ENCODE data around the gene RABEP1.
"Not testable (repeated sequence)": the region's sequence is repeated elsewhere in the genome, so short reads cannot be mapped to it uniquely, and the experiment has no call there.

The RABEP1 gene

DNA sequence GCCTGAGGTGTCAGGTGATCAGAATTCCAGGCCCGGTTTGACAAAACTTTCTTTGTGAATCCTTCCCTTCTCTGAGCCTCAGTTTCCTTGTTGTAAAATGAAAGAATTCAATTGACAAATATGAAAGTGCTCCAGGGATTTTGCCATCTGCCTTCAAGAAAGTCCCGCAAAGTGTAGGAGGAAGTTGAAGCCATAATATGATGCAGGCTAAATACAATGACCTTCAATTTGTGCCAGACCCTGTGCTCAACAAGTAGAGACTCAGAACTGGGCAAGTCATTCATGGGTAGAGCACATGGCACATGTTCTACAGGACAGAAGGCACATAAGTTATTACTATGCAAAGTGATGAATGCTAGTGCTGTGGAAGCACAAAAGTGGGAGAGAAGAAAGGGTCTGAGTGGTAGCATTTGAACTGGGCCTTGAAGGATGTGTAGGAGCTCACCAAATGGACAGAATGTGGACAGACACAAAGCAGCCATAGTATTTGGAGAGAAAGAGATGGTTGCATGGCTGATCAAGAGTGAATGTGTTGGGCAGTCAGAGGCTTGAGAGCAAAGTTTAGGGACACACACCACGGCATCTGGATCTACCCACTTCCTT lies 45.0 kb upstream of the RABEP1 start:
- no peaks in the 10 kb centered on the region for H3K27me3 ChIP-seq (ENCODE audit: insufficient read depth, poor library complexity, severe bottlenecking)
- H3K4me3 ChIP-seq (replicated peaks; ENCODE audit: insufficient read depth, low read length), result no peak overlapping the region
- TF ChIP-seq, protein P1, sequence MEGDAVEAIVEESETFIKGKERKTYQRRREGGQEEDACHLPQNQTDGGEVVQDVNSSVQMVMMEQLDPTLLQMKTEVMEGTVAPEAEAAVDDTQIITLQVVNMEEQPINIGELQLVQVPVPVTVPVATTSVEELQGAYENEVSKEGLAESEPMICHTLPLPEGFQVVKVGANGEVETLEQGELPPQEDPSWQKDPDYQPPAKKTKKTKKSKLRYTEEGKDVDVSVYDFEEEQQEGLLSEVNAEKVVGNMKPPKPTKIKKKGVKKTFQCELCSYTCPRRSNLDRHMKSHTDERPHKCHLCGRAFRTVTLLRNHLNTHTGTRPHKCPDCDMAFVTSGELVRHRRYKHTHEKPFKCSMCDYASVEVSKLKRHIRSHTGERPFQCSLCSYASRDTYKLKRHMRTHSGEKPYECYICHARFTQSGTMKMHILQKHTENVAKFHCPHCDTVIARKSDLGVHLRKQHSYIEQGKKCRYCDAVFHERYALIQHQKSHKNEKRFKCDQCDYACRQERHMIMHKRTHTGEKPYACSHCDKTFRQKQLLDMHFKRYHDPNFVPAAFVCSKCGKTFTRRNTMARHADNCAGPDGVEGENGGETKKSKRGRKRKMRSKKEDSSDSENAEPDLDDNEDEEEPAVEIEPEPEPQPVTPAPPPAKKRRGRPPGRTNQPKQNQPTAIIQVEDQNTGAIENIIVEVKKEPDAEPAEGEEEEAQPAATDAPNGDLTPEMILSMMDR (IDR thresholded peaks at IDR 0.05; ENCODE audit: insufficient read depth, low read length), result no peak
- TF ChIP-seq, protein P2, sequence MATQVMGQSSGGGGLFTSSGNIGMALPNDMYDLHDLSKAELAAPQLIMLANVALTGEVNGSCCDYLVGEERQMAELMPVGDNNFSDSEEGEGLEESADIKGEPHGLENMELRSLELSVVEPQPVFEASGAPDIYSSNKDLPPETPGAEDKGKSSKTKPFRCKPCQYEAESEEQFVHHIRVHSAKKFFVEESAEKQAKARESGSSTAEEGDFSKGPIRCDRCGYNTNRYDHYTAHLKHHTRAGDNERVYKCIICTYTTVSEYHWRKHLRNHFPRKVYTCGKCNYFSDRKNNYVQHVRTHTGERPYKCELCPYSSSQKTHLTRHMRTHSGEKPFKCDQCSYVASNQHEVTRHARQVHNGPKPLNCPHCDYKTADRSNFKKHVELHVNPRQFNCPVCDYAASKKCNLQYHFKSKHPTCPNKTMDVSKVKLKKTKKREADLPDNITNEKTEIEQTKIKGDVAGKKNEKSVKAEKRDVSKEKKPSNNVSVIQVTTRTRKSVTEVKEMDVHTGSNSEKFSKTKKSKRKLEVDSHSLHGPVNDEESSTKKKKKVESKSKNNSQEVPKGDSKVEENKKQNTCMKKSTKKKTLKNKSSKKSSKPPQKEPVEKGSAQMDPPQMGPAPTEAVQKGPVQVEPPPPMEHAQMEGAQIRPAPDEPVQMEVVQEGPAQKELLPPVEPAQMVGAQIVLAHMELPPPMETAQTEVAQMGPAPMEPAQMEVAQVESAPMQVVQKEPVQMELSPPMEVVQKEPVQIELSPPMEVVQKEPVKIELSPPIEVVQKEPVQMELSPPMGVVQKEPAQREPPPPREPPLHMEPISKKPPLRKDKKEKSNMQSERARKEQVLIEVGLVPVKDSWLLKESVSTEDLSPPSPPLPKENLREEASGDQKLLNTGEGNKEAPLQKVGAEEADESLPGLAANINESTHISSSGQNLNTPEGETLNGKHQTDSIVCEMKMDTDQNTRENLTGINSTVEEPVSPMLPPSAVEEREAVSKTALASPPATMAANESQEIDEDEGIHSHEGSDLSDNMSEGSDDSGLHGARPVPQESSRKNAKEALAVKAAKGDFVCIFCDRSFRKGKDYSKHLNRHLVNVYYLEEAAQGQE (IDR thresholded peaks at IDR 0.05; ENCODE audit: insufficient replicate concordance, low read depth), result no peak
- no peak for TF ChIP-seq POLR2AphosphoS5 (IDR thresholded peaks at IDR 0.05; ENCODE audit: low read depth)
- no peak for TF ChIP-seq GABPA (IDR thresholded peaks at IDR 0.05; ENCODE audit: low read depth)
- TF ChIP-seq SPI1 (IDR thresholded peaks at IDR 0.05; ENCODE audit: borderline replicate concordance, low read depth), result no peak
- H3K27ac ChIP-seq (replicated peaks), result no peak overlapping the region
- no peak for DNase-seq (ENCODE audit: low read depth in 1 of 2, low spot score in 1 of 2)

DNA sequence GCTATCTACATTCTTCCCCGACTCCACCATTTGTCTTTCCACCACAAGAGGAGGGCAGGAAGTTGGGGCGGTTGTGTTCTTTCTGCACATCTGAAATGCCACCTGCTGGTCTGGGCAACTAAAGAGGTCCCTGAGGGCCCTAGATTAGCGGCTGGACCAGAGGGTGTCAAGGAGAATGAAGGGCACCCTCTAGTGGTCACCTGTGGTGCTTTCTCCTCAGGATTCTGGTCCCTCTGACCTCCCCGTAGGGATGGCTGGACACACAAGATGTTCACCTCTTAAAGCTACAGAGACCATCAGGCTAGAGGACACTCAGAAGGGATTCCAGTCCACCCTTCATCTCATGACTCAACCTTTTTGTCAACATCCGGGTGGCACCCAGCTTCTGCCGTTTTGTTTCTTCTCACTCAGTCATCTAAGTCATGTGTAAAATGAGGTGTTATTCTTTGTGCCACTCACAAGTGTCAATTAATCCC lies 44.5 kb upstream of the RABEP1 start:
- DNase-seq (ENCODE audit: low read depth in 1 of 2, low spot score in 1 of 2), result peak in 1 of 2 experiments; percentile 58
- H3K4me3 ChIP-seq (replicated peaks; ENCODE audit: insufficient read depth, low read length), result no peak overlapping the region
- no peaks in the 10 kb centered on the region for H3K27me3 ChIP-seq (ENCODE audit: insufficient read depth, poor library complexity, severe bottlenecking)
- no peak overlapping the region for H3K27ac ChIP-seq (replicated peaks)
- no peak for TF ChIP-seq POLR2AphosphoS5 (IDR thresholded peaks at IDR 0.05; ENCODE audit: low read depth)
- TF ChIP-seq, protein P2 (IDR thresholded peaks at IDR 0.05; ENCODE audit: insufficient replicate concordance, low read depth), result no peak
- no peak for TF ChIP-seq SPI1 (IDR thresholded peaks at IDR 0.05; ENCODE audit: borderline replicate concordance, low read depth)
- TF ChIP-seq, protein P1 (IDR thresholded peaks at IDR 0.05; ENCODE audit: insufficient read depth, low read length), result peak; percentile 18
- no peak for TF ChIP-seq GABPA (IDR thresholded peaks at IDR 0.05; ENCODE audit: low read depth)

DNA sequence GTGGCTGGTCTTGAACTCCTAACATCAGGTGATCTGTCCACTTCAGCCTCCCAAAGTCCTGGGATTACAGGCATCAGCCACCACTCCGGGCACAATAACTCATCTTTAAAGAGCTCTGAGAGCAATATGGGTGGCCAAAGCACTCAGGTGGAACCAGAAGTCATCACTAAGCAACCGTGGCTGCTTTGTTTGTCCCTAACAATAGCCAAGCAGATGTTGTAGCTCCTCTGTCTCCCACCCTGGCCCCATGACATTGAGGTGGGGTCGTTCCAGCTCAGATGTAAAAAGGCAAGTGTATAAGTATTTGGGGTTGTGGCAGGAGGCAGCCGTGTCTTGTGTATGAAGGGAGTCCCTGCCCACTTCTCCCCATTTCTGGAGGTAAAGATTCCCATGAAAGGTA lies 43.8 kb upstream of the RABEP1 start:
- TF ChIP-seq POLR2AphosphoS5 (IDR thresholded peaks at IDR 0.05; ENCODE audit: low read depth), result no peak
- TF ChIP-seq, protein P1 (IDR thresholded peaks at IDR 0.05; ENCODE audit: insufficient read depth, low read length), result no peak
- TF ChIP-seq GABPA (IDR thresholded peaks at IDR 0.05; ENCODE audit: low read depth), result no peak
- TF ChIP-seq, protein P2 (IDR thresholded peaks at IDR 0.05; ENCODE audit: insufficient replicate concordance, low read depth), result no peak
- TF ChIP-seq SPI1 (IDR thresholded peaks at IDR 0.05; ENCODE audit: borderline replicate concordance, low read depth), result no peak
- no peak for DNase-seq (ENCODE audit: low read depth in 1 of 2, low spot score in 1 of 2)
- Histone ChIP-seq H3K27ac (replicated peaks) (no peak overlapping the region), H3K4me3 (replicated peaks; ENCODE audit: insufficient read depth, low read length) (no peak overlapping the region), H3K27me3 (ENCODE audit: insufficient read depth, poor library complexity, severe bottlenecking) (no peaks in the 10 kb centered on the region)

DNA sequence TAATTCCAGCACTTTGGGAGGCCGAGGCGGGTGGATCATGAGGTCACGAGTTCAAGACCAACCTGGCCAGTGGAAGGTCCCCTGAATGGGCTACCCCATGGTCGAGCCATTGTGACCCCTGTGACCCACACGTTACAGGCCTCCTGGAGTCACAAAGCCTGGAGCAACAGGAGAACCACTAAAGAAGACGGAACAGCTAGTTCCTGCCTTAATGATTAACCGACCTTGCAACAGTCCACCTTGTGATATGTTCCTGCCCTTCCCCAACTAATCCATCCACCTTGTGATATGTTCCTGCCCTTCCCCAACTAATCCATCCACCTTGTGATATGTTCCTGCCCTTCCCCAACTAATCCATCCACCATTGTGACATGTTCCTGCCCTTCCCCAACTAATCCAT lies 42.3 kb upstream of the RABEP1 start:
- not testable (repeated sequence) for H3K4me3 ChIP-seq (replicated peaks; ENCODE audit: insufficient read depth, low read length); H3K27me3 ChIP-seq (ENCODE audit: insufficient read depth, poor library complexity, severe bottlenecking); H3K27ac ChIP-seq (replicated peaks); DNase-seq (ENCODE audit: low read depth in 1 of 2, low spot score in 1 of 2)

Data from HL-60 (cell line).